Measurements from ENCODE around the gene GAS2L2. TPM values are rescaled to one million over a fixed set of nuclear protein-coding genes. Genes with fewer than 3 reads are reported as not detected.
A peak's percentile ranks its signal among the peaks of the same experiment; 100 is the strongest.

The GAS2L2 gene
- total and polyA plus RNA-seq, 2 of the 8 experiments (the other 6 are each of a cell fraction or from before 2014, with no cell fraction given): 0.09 to 0.13 TPM

DNA sequence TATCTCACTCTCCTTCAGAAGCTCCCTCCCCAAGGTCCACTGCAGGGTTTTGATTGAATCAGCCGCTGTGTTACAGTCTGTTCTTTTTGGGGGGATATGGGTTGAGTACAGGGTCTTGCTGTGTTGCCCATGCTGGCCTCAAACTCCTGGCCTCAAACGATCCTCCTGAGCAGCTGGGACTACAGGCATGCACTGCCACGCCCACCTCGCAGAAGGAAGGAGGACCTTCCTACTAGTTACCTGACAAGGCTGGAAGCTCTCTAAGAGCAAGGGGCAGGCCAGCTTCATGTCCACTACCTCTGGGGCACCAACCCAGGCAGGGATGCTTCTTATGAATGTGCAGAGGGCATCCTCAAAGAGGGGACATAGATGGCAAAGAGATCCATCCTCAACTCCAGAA, 44.3 kb upstream of the GAS2L2 start:
- no peak overlapping the region for H3K27ac ChIP-seq (ENCODE audit: low read depth, low read length)
- peaks cover 11% of the 10 kb centered on the region; the same call in 1 of the 2 replicates for H3K23me2 ChIP-seq (ENCODE audit: low read depth, low read length)
- no peaks in the 10 kb centered on the region for H3K36me3 ChIP-seq (ENCODE audit: control insufficient read depth in 2 of 4, insufficient read depth in 4 of 4, low read length in 3 of 4)
- no peak overlapping the region for H2AK5ac ChIP-seq (ENCODE audit: low read depth, low read length)
- H3K9ac ChIP-seq (replicated peaks in 1 of 4; ENCODE audit: extremely low read depth in 1 of 4, low read depth in 3 of 4, low read length in 3 of 4): no peak overlapping the region
- H2BK12ac ChIP-seq (ENCODE audit: low read depth, low read length): no peak overlapping the region
- H3K23ac ChIP-seq (ENCODE audit: insufficient read length): no peak overlapping the region
- no peak overlapping the region for H4K91ac ChIP-seq (replicated peaks; ENCODE audit: insufficient read length, low read length)
- no peaks in the 10 kb centered on the region for H3K79me1 ChIP-seq (ENCODE audit: low read depth, low read length)
- H2BK15ac ChIP-seq (ENCODE audit: low read length): no peak overlapping the region
- FAIRE-seq (no peak), DNase-seq (ENCODE audit: low read depth in 1 of 2, low spot score in 2 of 2) (peak in 1 of 2 experiments; percentile 36)
- H3K14ac ChIP-seq (ENCODE audit: insufficient read length): no peak overlapping the region
- H3K4me1 ChIP-seq (replicated peaks in 1 of 4; ENCODE audit: control insufficient read depth in 3 of 4, insufficient read depth in 4 of 4, low read length in 3 of 4): peaks cover 0 to 10% (median 5%) of the 10 kb centered on the region in 4 experiments; a peak in 5 of 7 replicates
- ChIA-PET CTCF (ENCODE audit: partially characterized antibody) (interaction anchor here (0.6 to 11.7 kb wide), 7 partner anchors 11 to 362 kb away, joined by 3 to 179 read pairs (median 4); partner anchors contain the start of genes C17orf50 and TAF15), POLR2A (ENCODE audit: partially characterized antibody) (interaction anchor here (0.9 to 7.5 kb wide), 2 partner anchors 12 to 23 kb away, joined by 3 to 50 read pairs; partner anchors contain the start of gene TAF15)
- no peak overlapping the region for H3K18ac ChIP-seq (ENCODE audit: extremely low read depth, low read length)
- H4K8ac ChIP-seq (ENCODE audit: extremely low read depth, insufficient read depth, low read length): no peak overlapping the region
- H2BK20ac ChIP-seq (ENCODE audit: low read length): no peak overlapping the region
- no peak overlapping the region for H3K4me2 ChIP-seq (ENCODE audit: insufficient read depth in 1 of 2, low read depth in 2 of 2, low read length in 2 of 2)
- peaks cover 2% of the 10 kb centered on the region in 2 experiments for H4K20me1 ChIP-seq (replicated peaks in 1 of 2; ENCODE audit: control insufficient read depth in 1 of 2, insufficient read depth in 2 of 2, low read length in 2 of 2)
- H3K27me3 ChIP-seq (replicated peaks in 1 of 4; ENCODE audit: control insufficient read depth in 3 of 4, extremely low read depth in 1 of 4, insufficient read depth in 3 of 4, low read length in 3 of 4): peaks cover 23 to 53% (median 42%) of the 10 kb centered on the region in 4 experiments
- H3K4ac ChIP-seq (replicated peaks; ENCODE audit: insufficient read length, low read depth, low read length): no peak overlapping the region
- no peaks in the 10 kb centered on the region for H3K9me3 ChIP-seq (ENCODE audit: insufficient read depth in 2 of 2, low read depth in 1 of 2, low read length in 1 of 2)
- 59% methylated on average over 4 of the region's 4 CpGs; no CpG with 5 or more reads in 1 of the 2 experiments for WGBS, 2 experiments (ENCODE audit: extremely low coverage in 1 of 2, insufficient coverage in 1 of 2, insufficient read length in 1 of 2, insufficient replicate concordance in 2 of 2, low coverage in 1 of 2, low lambda C conversion rate in 2 of 2, missing lambda C conversion rate in 1 of 2)
- no peak overlapping the region for H4K5ac ChIP-seq (ENCODE audit: insufficient read length, low read depth, low read length)
- no peak overlapping the region for H3K56ac ChIP-seq (replicated peaks; ENCODE audit: insufficient read length, low read depth, low read length)
- H3K4me3 ChIP-seq (ENCODE audit: extremely low read depth in 1 of 4, insufficient read depth in 2 of 4, low read depth in 3 of 4, low read length in 4 of 4): no peak overlapping the region
- TF ChIP-seq SUZ12 (IDR thresholded peaks at IDR 0.05; ENCODE audit: low read length) (no peak), RNF2 (IDR thresholded peaks at IDR 0.05; ENCODE audit: borderline replicate concordance, low read depth, low read length, missing control alignments, poor library complexity, severe bottlenecking) (no peak), KDM5A (IDR thresholded peaks at IDR 0.05; ENCODE audit: low read length) (no peak), NANOG (IDR thresholded peaks at IDR 0.05; ENCODE audit: insufficient read depth, low read depth, low read length, poor library complexity, severe bottlenecking) (no peak)
- TF ChIP-seq, protein P1, sequence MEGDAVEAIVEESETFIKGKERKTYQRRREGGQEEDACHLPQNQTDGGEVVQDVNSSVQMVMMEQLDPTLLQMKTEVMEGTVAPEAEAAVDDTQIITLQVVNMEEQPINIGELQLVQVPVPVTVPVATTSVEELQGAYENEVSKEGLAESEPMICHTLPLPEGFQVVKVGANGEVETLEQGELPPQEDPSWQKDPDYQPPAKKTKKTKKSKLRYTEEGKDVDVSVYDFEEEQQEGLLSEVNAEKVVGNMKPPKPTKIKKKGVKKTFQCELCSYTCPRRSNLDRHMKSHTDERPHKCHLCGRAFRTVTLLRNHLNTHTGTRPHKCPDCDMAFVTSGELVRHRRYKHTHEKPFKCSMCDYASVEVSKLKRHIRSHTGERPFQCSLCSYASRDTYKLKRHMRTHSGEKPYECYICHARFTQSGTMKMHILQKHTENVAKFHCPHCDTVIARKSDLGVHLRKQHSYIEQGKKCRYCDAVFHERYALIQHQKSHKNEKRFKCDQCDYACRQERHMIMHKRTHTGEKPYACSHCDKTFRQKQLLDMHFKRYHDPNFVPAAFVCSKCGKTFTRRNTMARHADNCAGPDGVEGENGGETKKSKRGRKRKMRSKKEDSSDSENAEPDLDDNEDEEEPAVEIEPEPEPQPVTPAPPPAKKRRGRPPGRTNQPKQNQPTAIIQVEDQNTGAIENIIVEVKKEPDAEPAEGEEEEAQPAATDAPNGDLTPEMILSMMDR (IDR thresholded peaks at IDR 0.05; ENCODE audit: control extremely low read depth in 1 of 3, insufficient read depth in 1 of 3, low read depth in 1 of 3, low read length in 3 of 3): no peak
- no peak overlapping the region for H2AFZ ChIP-seq (ENCODE audit: low read length)
- H3K79me2 ChIP-seq (ENCODE audit: control insufficient read depth in 1 of 2, insufficient read depth in 2 of 2, low read length in 2 of 2): no peaks in the 10 kb centered on the region
- no peak overlapping the region for H2BK120ac ChIP-seq (replicated peaks; ENCODE audit: low read depth, low read length)
- no peak overlapping the region for H2BK5ac ChIP-seq (ENCODE audit: low read depth, low read length)
